OCI-LY1 (cell line): ENCODE results near the gene INTS15.
"Not testable (repeated sequence)": the region's sequence is repeated elsewhere in the genome, so short reads cannot be mapped to it uniquely, and the experiment has no call there.

Experiments
- EZH2 ChIP-seq: fragments of 200-600 bp; sonication (generic), shearing (Covaris generic); IDR thresholded peaks from 2 replicates; pipeline ENCODE4 v1.8.0; 2017; ENCODE audit warnings: borderline replicate concordance, mixed run types, mild to moderate bottlenecking, antibody characterized with exemption, low read length, moderate library complexity, mixed read lengths
- TF ChIP-seq, protein P1 (sequence below): fragments of 200-600 bp; sonication (generic), shearing (Covaris generic); IDR thresholded peaks from 2 replicates; pipeline ENCODE4 v1.5.1; 2017; ENCODE audit warnings: mild to moderate bottlenecking, antibody characterized with exemption, low read length, moderate library complexity, mixed read lengths

DNA sequence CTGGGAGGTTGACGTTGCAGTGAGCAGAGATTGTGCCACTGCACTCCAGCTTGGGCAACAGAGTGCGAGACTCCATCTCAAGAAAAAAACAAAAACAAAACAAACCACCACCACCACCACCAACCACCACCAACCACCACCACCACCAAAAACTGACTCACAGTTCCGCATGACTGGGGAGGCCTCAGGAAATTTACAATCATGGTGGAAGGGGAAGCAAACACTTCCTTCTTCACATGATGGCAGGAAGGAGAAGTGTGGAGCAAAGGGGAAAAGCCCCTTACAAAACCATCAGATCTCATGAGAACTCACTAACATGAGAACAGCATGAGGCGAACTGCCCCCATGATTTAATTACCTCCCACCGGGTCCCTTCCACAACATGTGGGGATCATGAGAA lies 45.1 kb downstream of the INTS15 start:
- TF ChIP-seq, protein P1, sequence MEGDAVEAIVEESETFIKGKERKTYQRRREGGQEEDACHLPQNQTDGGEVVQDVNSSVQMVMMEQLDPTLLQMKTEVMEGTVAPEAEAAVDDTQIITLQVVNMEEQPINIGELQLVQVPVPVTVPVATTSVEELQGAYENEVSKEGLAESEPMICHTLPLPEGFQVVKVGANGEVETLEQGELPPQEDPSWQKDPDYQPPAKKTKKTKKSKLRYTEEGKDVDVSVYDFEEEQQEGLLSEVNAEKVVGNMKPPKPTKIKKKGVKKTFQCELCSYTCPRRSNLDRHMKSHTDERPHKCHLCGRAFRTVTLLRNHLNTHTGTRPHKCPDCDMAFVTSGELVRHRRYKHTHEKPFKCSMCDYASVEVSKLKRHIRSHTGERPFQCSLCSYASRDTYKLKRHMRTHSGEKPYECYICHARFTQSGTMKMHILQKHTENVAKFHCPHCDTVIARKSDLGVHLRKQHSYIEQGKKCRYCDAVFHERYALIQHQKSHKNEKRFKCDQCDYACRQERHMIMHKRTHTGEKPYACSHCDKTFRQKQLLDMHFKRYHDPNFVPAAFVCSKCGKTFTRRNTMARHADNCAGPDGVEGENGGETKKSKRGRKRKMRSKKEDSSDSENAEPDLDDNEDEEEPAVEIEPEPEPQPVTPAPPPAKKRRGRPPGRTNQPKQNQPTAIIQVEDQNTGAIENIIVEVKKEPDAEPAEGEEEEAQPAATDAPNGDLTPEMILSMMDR = not testable (repeated sequence)
- not testable (repeated sequence) for TF ChIP-seq EZH2
